ENCODE measurements around the gene ENDOD1. TPM values are rescaled to one million over a fixed set of nuclear protein-coding genes. Genes with fewer than 3 reads are reported as not detected.

Gene ENDOD1
- total RNA-seq, 1 donor from 2014 or later = 1.9 TPM

- Histone ChIP-seq H3K9ac (no peak overlapping the region), H2AFZ (replicated peaks) (no peak overlapping the region), H3F3A (ENCODE audit: low read depth) (no peaks in the 10 kb centered on the region), H3K27me3 (no peaks in the 10 kb centered on the region), H3K4me3 (no peak overlapping the region), H3K9me3 (ENCODE audit: low read depth) (no peaks in the 10 kb centered on the region), H3K27ac (no peak overlapping the region), H3K79me2 (ENCODE audit: low read depth) (no peaks in the 10 kb centered on the region), H4K20me1 (ENCODE audit: low read depth) (no peaks in the 10 kb centered on the region), H3K4me2 (no peak overlapping the region), H3K36me3 (no peaks in the 10 kb centered on the region), H3K4me1 (no peaks in the 10 kb centered on the region)
- Mint-ChIP-seq H3K27ac (no peak overlapping the region), H3K36me3 (peaks cover 12% of the 10 kb centered on the region), H3K4me3 (no peak overlapping the region), H3K27me3 (ENCODE audit: insufficient read depth, low read depth) (no peaks in the 10 kb centered on the region), H3K4me1 (no peaks in the 10 kb centered on the region), H3K9me3 (no peaks in the 10 kb centered on the region)
- no peak for DNase-seq (ENCODE audit: low spot score)
- TF ChIP-seq EZH2phosphoT487 (IDR thresholded peaks at IDR 0.05) (no peak), EZH2 (IDR thresholded peaks at IDR 0.05) (no peak)
- TF ChIP-seq, protein P1, sequence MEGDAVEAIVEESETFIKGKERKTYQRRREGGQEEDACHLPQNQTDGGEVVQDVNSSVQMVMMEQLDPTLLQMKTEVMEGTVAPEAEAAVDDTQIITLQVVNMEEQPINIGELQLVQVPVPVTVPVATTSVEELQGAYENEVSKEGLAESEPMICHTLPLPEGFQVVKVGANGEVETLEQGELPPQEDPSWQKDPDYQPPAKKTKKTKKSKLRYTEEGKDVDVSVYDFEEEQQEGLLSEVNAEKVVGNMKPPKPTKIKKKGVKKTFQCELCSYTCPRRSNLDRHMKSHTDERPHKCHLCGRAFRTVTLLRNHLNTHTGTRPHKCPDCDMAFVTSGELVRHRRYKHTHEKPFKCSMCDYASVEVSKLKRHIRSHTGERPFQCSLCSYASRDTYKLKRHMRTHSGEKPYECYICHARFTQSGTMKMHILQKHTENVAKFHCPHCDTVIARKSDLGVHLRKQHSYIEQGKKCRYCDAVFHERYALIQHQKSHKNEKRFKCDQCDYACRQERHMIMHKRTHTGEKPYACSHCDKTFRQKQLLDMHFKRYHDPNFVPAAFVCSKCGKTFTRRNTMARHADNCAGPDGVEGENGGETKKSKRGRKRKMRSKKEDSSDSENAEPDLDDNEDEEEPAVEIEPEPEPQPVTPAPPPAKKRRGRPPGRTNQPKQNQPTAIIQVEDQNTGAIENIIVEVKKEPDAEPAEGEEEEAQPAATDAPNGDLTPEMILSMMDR (IDR thresholded peaks at IDR 0.05) = no peak
These were observed 43.3 kb downstream of the ENDOD1 start for GRCh38 chr11:95132956-95133355.

DNA sequence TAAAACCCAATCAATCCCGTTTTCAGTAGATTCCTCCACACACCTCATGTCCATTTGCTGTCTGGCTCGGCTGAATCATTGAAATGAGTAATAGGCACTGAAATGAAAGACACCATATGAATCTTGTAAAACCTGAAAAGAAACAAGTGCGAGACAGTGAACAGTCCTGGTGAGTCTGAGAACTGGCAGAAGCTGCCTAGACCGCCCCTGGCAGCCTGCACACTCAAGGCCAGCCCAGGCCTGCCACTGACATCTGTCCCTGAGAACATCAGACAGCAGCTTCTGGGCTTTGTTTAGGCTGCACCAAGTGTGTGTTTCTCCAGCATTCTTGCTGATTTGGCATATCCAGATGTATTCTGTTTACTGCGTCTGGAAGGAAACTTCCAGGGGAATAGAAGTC lies 44.8 kb downstream of the ENDOD1 start:
- TF ChIP-seq EZH2 (IDR thresholded peaks at IDR 0.05) (no peak), EZH2phosphoT487 (IDR thresholded peaks at IDR 0.05) (no peak)
- TF ChIP-seq, protein P1 (IDR thresholded peaks at IDR 0.05) = no peak
- Histone ChIP-seq H2AFZ (replicated peaks) (no peak overlapping the region), H3K27ac (no peak overlapping the region), H3K27me3 (peaks cover 7% of the 10 kb centered on the region), H3K4me2 (no peak overlapping the region), H3K9me3 (ENCODE audit: low read depth) (no peaks in the 10 kb centered on the region), H3K36me3 (no peaks in the 10 kb centered on the region), H4K20me1 (ENCODE audit: low read depth) (no peaks in the 10 kb centered on the region), H3K79me2 (ENCODE audit: low read depth) (no peaks in the 10 kb centered on the region), H3K4me3 (no peak overlapping the region), H3K4me1 (no peaks in the 10 kb centered on the region), H3F3A (ENCODE audit: low read depth) (no peaks in the 10 kb centered on the region), H3K9ac (no peak overlapping the region)
- H3K27me3 Mint-ChIP-seq (ENCODE audit: insufficient read depth, low read depth) = no peaks in the 10 kb centered on the region
- no peak overlapping the region for H3K27ac Mint-ChIP-seq
- DNase-seq (ENCODE audit: low spot score) = no peak
- H3K4me1 Mint-ChIP-seq = no peaks in the 10 kb centered on the region
- H3K36me3 Mint-ChIP-seq = peaks cover 5% of the 10 kb centered on the region
- no peak overlapping the region for H3K4me3 Mint-ChIP-seq
- no peaks in the 10 kb centered on the region for H3K9me3 Mint-ChIP-seq

DNA sequence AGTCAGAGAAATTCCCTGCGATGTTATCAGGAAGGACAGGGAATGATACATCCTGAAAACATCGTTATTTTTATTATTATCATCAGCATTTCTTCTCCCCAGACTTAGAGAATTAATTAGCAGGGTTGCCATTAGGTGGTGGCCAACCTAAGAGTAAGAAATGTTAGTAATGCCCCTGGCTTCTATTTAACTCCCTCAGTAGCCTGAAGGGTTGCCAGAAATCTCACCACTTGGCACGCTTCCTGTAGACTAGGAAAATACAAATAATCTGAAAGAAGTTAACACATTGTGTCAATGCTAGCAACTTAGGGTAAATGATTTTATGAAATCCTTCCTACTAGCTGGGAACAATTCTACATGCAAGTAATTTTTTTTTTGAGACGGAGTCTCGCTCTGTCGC lies 45.5 kb downstream of the ENDOD1 start:
- Histone ChIP-seq H3F3A (ENCODE audit: low read depth) (no peaks in the 10 kb centered on the region), H3K27ac (no peak overlapping the region), H3K9ac (no peak overlapping the region), H3K4me1 (no peaks in the 10 kb centered on the region), H3K79me2 (ENCODE audit: low read depth) (no peaks in the 10 kb centered on the region), H3K36me3 (no peaks in the 10 kb centered on the region), H4K20me1 (ENCODE audit: low read depth) (no peaks in the 10 kb centered on the region), H3K27me3 (peaks cover 14% of the 10 kb centered on the region), H2AFZ (replicated peaks) (no peak overlapping the region), H3K4me3 (no peak overlapping the region), H3K4me2 (no peak overlapping the region), H3K9me3 (ENCODE audit: low read depth) (no peaks in the 10 kb centered on the region)
- no peak for DNase-seq (ENCODE audit: low spot score)
- TF ChIP-seq, protein P1 (IDR thresholded peaks at IDR 0.05) = no peak
- TF ChIP-seq EZH2 (IDR thresholded peaks at IDR 0.05) = no peak
- no peaks in the 10 kb centered on the region for H3K9me3 Mint-ChIP-seq
- no peaks in the 10 kb centered on the region for H3K4me1 Mint-ChIP-seq
- H3K27ac Mint-ChIP-seq = no peak overlapping the region
- H3K27me3 Mint-ChIP-seq (ENCODE audit: insufficient read depth, low read depth) = no peaks in the 10 kb centered on the region
- no peak overlapping the region for H3K4me3 Mint-ChIP-seq
- H3K36me3 Mint-ChIP-seq = peaks cover 3% of the 10 kb centered on the region
